BE2C (cell line): ENCODE measurements around the gene ZNF511.
"Not testable (repeated sequence)": the region's sequence is repeated elsewhere in the genome, so short reads cannot be mapped to it uniquely, and the experiment has no call there.

Experiments
- DNase-seq: peaks from one replicate; pipeline ENCODE4 v3.0.0-alpha.2; 2020
- H3K27me3 ChIP-seq: fragments of 250-450 bp; sonication (Bioruptor Pico); 2 replicates; pipeline ENCODE4 v1.5.1; 2020; ENCODE audit warnings: mild to moderate bottlenecking
- H3K36me3 ChIP-seq: fragments of 250-450 bp; sonication (Bioruptor Pico); 2 replicates; pipeline ENCODE4 v1.5.1; 2020; ENCODE audit warnings: mild to moderate bottlenecking
- H3K4me1 ChIP-seq: fragments of 250-450 bp; sonication (Bioruptor Pico); 2 replicates; pipeline ENCODE4 v1.5.1; 2020
- H3K4me3 ChIP-seq: 2 replicates; pipeline ENCODE4 v1.5.1; 2011; ENCODE audit warnings: low read depth, low read length
- H3K9me3 ChIP-seq: fragments of 250-450 bp; sonication (Bioruptor Pico); 2 replicates; pipeline ENCODE4 v1.5.1; 2020
- TF ChIP-seq, protein P1 (sequence below): IDR thresholded peaks from 2 replicates; pipeline ENCODE4 v1.5.1; 2012; ENCODE audit warnings: mild to moderate bottlenecking, low read depth, low read length

Gene ZNF511

GRCh38 chr10:133313192-133313591 lies 4.5 kb downstream of the ZNF511 start:
- H3K9me3 ChIP-seq, result no peaks in the 10 kb centered on the region
- H3K4me3 ChIP-seq, result no peak overlapping the region
- H3K27me3 ChIP-seq, result no peaks in the 10 kb centered on the region
- peaks cover 18% of the 10 kb centered on the region for H3K36me3 ChIP-seq
- TF ChIP-seq, protein P1, sequence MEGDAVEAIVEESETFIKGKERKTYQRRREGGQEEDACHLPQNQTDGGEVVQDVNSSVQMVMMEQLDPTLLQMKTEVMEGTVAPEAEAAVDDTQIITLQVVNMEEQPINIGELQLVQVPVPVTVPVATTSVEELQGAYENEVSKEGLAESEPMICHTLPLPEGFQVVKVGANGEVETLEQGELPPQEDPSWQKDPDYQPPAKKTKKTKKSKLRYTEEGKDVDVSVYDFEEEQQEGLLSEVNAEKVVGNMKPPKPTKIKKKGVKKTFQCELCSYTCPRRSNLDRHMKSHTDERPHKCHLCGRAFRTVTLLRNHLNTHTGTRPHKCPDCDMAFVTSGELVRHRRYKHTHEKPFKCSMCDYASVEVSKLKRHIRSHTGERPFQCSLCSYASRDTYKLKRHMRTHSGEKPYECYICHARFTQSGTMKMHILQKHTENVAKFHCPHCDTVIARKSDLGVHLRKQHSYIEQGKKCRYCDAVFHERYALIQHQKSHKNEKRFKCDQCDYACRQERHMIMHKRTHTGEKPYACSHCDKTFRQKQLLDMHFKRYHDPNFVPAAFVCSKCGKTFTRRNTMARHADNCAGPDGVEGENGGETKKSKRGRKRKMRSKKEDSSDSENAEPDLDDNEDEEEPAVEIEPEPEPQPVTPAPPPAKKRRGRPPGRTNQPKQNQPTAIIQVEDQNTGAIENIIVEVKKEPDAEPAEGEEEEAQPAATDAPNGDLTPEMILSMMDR, result no peak
- no peak for DNase-seq
- peaks cover 11% of the 10 kb centered on the region for H3K4me1 ChIP-seq

GRCh38 chr10:133314911-133315310 lies 6.2 kb downstream of the ZNF511 start:
- H3K36me3 ChIP-seq, result peaks cover 10% of the 10 kb centered on the region
- TF ChIP-seq, protein P1, result no peak
- H3K4me1 ChIP-seq, result peaks cover 8% of the 10 kb centered on the region; the same call in 1 of the 2 replicates
- no peak for DNase-seq
- H3K27me3 ChIP-seq, result no peaks in the 10 kb centered on the region
- no peaks in the 10 kb centered on the region for H3K9me3 ChIP-seq
- H3K4me3 ChIP-seq, result no peak overlapping the region

DNA sequence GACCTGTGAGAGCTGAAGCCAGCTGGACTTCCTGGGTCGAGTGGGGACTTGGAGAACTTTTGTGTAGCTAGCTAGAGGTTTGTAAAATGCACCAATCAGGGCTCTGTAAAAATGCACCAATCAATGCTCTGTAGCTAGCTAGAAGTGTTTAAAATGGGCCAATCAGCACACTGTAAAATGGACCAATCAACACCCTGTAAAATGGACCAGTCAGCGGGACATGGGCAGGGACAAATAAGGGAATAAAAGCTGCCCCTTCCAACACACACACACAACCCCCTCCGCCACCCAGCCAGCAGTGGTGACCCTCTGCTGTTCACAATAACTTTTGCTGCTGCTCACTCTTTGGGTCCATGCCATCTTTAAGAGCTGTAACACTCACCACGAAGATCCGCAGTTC lies 7.1 kb downstream of the ZNF511 start:
- DNase-seq, result no peak
- Histone ChIP-seq H3K4me3 (no peak overlapping the region), H3K4me1 (peaks cover 8% of the 10 kb centered on the region; the same call in 1 of the 2 replicates), H3K36me3 (0 out of 2 replicates have a peak, but pooled peaks cover under 1% of the 10 kb centered on the region), H3K27me3 (no peaks in the 10 kb centered on the region), H3K9me3 (peaks cover 1% of the 10 kb centered on the region; the same call in 1 of the 2 replicates)
- TF ChIP-seq, protein P1, result no peak

DNA sequence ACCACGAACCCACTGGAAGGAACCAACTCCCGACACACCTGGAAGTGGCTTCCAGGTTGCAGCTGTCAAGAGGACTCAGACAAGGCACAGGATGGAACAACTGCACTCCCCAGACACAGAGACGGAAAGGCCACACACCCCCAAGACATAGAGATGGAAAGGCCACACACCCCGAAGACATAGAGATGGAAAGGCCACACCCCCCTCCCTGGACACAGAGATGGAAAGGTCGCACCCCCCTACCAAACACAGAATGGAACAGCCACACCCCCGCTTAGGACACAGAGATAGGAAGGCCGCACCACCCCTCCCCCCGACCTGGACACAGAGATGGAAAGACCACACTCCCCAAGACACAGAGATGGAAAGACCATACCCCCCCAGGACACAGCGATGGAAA lies 7.6 kb downstream of the ZNF511 start:
- TF ChIP-seq, protein P1, result no peak
- Histone ChIP-seq H3K9me3 (peaks cover 4% of the 10 kb centered on the region; the same call in 1 of the 2 replicates), H3K4me3 (no peak overlapping the region), H3K36me3 (no peaks in the 10 kb centered on the region), H3K4me1 (peaks cover 8% of the 10 kb centered on the region; the same call in 1 of the 2 replicates), H3K27me3 (no peaks in the 10 kb centered on the region)
- no peak for DNase-seq

- Histone ChIP-seq H3K9me3 (peaks cover 4% of the 10 kb centered on the region; the same call in 1 of the 2 replicates), H3K4me1 (peaks cover 8% of the 10 kb centered on the region; the same call in 1 of the 2 replicates), H3K36me3 (no peaks in the 10 kb centered on the region), H3K4me3 (no peak overlapping the region), H3K27me3 (no peaks in the 10 kb centered on the region)
- TF ChIP-seq, protein P1, result no peak
- DNase-seq, result no peak
Measured at GRCh38 chr10:133316732-133317131, 8.0 kb downstream of the ZNF511 start.

DNA sequence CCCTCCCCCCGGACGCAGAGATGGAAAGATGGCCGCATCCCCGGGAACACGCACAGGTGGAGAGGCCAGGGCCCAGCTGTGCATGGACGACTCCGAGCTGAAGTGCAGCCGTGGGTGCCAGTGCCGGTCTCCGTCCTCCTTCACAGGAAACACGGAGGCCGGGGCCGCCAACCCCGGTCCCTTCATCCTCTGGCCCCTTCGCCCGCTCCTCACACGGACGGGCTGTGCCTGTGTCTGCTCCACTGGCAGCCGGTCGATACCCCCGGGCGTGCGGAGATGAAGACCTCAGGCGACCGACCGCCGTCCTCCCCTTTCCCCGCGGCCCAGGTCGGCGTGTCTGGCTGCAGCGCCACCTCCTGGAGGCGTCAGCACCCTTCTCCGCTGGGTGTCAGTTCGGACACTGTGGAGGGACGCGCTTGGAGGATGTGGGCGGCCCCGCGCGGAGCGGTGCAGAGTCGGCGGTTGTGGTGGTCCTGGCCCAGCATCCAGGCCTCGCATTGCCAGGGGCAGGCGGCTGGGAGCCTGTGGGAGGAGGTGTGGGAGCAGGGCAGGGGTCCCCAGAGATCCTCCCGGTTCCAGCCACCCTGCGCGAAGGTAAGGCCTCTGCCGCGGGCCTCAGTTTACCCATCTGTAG lies 9.9 kb downstream of the ZNF511 start:
- H3K9me3 ChIP-seq, result peaks cover 4% of the 10 kb centered on the region; the same call in 1 of the 2 replicates
- peaks cover 8% of the 10 kb centered on the region; the same call in 1 of the 2 replicates for H3K4me1 ChIP-seq
- H3K36me3 ChIP-seq, result no peaks in the 10 kb centered on the region
- no peaks in the 10 kb centered on the region for H3K27me3 ChIP-seq
- TF ChIP-seq, protein P1, result peak; percentile 67
- peak overlapping the region; percentile 59 for H3K4me3 ChIP-seq
- DNase-seq, result peak; percentile 84

- not testable (repeated sequence) for H3K9me3 ChIP-seq, H3K4me1 ChIP-seq, H3K27me3 ChIP-seq, H3K4me3 ChIP-seq, DNase-seq, H3K36me3 ChIP-seq
Measured at GRCh38 chr10:133320852-133321422, 12.2 kb downstream of the ZNF511 start.

GRCh38 chr10:133322064-133322709 lies 13.5 kb downstream of the ZNF511 start:
- peaks cover 12% of the 10 kb centered on the region for H3K27me3 ChIP-seq
- not testable (repeated sequence) for H3K9me3 ChIP-seq, H3K36me3 ChIP-seq, DNase-seq, H3K4me1 ChIP-seq, H3K4me3 ChIP-seq
